22Rv1 (cell line): ENCODE results near the gene POLD3.

ENCODE experiments used
- H3K27ac ChIP-seq: fragments of 450-650 bp; 2 replicates; pipeline ENCODE4 v1.5.1; 2017
- ZFX ChIP-seq: fragments of 450-650 bp; IDR thresholded peaks from 2 replicates; pipeline ENCODE4 v1.6.1; 2017; ENCODE audit warnings: antibody characterized with exemption, borderline replicate concordance
- TF ChIP-seq, protein P1 (sequence below): fragments of 450-650 bp; IDR thresholded peaks from 2 replicates; pipeline ENCODE4 v1.5.1; 2017; ENCODE audit warnings: mild to moderate bottlenecking

POLD3 gene

DNA sequence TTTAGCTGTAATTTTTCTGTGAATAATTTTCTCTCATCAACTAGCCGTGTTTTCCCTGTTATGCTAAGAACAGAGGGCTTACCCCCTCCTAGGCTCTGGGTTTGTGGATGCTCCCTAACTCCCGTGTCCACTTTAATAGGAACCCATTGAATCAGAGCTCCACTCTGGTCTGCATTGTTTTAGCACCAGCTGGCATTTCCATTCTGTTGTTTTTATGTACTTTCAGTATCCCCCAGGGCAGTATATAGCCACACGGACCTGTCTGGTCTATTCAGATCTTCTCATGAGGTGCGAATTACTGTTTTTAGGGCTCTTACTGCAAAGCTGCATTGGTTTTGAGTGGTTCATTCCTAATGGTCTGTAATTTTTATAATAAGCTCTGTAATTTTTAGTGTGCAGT, 16.0 kb downstream of the POLD3 start:
- H3K27ac ChIP-seq: no peak overlapping the region
- no peak for TF ChIP-seq ZFX

DNA sequence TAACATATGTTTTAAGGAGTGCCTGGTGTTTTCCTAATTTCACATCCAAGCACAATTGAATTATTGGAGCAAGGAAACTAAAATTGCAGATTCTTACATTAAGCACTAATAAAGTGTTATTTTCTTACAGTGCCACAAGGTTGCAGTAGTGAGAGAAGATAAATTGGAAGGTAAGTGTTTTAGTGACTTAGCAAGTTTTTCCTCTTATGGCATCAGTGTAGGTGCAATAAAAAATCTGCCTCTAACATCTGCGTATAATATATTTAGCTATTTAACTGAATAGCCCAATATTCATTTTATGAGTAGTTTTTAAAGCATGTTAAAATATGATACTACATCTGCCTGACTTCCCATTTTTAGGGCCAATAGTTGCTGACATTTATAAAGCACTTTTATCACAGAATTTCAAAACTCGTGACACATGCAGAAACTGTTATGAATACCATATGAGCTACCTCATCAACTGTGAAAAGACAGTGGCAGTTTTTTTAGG, 19.0 kb downstream of the POLD3 start:
- H3K27ac ChIP-seq: no peak overlapping the region
- TF ChIP-seq ZFX: no peak
- TF ChIP-seq, protein P1, sequence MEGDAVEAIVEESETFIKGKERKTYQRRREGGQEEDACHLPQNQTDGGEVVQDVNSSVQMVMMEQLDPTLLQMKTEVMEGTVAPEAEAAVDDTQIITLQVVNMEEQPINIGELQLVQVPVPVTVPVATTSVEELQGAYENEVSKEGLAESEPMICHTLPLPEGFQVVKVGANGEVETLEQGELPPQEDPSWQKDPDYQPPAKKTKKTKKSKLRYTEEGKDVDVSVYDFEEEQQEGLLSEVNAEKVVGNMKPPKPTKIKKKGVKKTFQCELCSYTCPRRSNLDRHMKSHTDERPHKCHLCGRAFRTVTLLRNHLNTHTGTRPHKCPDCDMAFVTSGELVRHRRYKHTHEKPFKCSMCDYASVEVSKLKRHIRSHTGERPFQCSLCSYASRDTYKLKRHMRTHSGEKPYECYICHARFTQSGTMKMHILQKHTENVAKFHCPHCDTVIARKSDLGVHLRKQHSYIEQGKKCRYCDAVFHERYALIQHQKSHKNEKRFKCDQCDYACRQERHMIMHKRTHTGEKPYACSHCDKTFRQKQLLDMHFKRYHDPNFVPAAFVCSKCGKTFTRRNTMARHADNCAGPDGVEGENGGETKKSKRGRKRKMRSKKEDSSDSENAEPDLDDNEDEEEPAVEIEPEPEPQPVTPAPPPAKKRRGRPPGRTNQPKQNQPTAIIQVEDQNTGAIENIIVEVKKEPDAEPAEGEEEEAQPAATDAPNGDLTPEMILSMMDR: peak; percentile 73

DNA sequence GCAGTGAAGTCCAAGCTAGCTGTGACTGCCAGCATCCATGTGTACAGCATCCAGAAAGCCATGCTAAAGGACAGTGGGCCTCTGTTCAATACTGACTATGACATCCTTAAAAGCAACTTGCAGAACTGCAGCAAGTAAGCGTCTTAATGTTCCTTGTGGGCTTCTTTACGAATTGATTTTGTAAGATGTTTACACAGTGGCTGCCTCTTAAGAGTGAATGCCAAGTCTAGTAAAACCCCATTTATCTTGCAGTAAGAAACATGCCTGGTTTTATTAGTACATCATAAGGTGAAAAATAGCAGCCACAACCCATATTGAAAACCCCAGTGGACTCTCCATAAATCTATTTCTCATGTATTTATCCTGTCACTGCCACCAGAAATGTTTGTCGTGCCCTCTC, 20.5 kb downstream of the POLD3 start:
- H3K27ac ChIP-seq: no peak overlapping the region
- TF ChIP-seq, protein P1: no peak
- TF ChIP-seq ZFX: no peak

DNA sequence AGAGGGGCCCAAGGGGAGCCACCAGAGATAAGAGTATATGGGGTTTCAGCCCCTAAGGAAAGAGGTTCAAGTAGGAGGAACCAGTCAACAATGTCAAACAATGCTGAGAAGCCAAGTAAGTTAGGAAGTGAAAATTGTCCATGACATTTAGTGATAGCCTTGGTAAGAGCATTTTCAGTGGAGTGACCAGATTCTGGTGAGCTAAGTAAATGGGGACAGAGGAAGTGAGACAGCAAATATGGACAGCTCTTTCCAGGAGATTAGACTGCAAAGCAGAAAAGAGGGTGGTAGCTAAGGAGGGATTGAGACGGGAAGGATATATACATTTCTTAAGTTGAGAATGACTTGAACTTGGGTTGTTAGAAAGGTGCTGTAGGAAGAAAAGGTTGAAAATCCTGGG, 22.9 kb downstream of the POLD3 start:
- H3K27ac ChIP-seq: no peak overlapping the region
- TF ChIP-seq ZFX: no peak
- TF ChIP-seq, protein P1: no peak

DNA sequence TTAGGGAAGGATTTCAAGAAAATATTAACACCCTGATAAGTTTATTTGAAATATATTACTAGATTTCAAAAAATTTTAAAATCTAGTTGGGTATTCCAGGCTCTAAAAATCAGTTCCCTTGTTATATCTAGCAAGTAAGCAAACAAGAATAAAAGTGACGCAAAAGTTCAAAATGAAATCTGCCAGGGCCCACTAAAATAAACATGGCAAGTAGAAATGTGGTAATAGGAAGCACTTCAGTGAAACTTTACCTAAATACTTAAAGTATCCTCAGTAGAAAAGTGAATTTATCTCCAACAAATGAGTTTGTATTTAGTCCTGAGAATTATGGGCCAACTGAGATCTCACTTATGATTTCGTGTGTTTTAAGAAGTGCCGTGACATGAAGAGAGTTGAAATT, 23.6 kb downstream of the POLD3 start:
- no peak for TF ChIP-seq ZFX
- TF ChIP-seq, protein P1: no peak
- no peak overlapping the region for H3K27ac ChIP-seq

DNA sequence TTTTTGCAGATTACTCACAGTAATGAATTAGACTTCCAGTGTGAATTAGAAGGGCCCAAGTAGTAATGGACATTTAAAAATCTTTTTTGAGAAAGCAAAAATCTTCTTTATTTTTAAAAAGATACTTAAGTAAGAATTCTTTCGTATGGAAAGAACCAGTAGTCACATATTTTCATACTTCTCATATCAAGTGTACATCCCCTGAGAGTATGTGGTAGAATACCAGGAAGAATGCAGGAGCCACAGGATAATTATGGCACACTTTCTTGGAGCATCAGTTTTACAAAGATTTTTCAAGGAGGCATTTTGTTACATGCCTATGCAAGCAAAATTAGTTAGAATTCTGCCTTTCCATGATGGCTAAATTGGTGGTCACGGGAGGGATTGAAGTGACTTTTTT, 28.1 kb downstream of the POLD3 start:
- TF ChIP-seq, protein P1: no peak
- no peak for TF ChIP-seq ZFX
- no peak overlapping the region for H3K27ac ChIP-seq

DNA sequence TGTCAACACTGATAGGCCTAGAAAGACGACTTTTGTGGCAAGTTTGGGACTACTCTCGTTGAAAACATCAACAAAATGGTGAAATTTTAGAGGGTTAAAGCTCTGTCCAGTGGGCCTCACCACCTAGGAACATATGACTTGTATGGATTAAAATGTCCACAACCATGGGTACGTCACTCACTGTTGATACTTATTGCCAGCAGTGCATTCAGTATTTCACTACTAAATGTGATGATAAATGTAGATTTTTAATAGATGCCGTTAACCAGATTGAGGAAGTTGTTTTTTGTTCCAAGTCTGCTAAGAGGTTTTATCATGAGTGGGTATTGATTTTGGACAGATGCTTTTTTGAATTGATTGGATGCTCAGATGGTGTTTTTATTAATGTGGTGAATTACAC, 33.7 kb downstream of the POLD3 start:
- TF ChIP-seq, protein P1: no peak
- TF ChIP-seq ZFX: no peak
- H3K27ac ChIP-seq: no peak overlapping the region

DNA sequence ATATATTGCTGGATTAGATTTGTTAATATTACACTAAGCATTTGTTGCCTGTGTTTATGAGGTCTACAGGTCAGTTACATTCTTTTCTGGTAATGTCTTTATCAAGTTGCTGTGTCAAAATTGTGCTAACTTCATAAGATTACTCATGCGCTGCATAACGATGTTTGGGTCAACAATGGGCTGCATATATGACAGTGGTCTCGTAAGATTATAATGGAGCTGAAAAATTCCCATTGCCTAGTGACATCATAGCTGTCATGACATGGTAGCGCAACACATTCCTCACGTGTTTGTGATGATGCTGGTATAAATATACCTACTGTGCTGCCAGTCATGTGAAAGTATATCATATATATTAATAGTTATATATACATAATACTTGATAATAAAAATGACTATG, 34.2 kb downstream of the POLD3 start:
- TF ChIP-seq, protein P1: no peak
- TF ChIP-seq ZFX: no peak
- H3K27ac ChIP-seq: no peak overlapping the region
